Measurements from ENCODE around the gene ELOVL1. TPM values are rescaled to one million over a fixed set of nuclear protein-coding genes. Genes with fewer than 3 reads are reported as not detected.
"Not testable (repeated sequence)": the region's sequence is repeated elsewhere in the genome, so short reads cannot be mapped to it uniquely, and the experiment has no call there.

ELOVL1 gene
- polyA plus RNA-seq, 4 donors = 74.6 to 83.9 (median 79.9) TPM

- no peak for DNase-seq (ENCODE audit: low read depth in 4 of 4, low spot score in 2 of 4)
These were observed 14.4 kb upstream of the ELOVL1 start for GRCh38 chr1:43382027-43382779.

GRCh38 chr1:43381612-43382011 lies 13.8 kb upstream of the ELOVL1 start:
- DNase-seq (ENCODE audit: low read depth in 4 of 4, low spot score in 2 of 4) = no peak

- no peak for DNase-seq (ENCODE audit: low read depth in 4 of 4, low spot score in 2 of 4)
These were observed 11.7 kb upstream of the ELOVL1 start for GRCh38 chr1:43379476-43379875.

- DNase-seq (ENCODE audit: low read depth in 4 of 4, low spot score in 2 of 4) = no peak
These were observed 10.0 kb upstream of the ELOVL1 start for GRCh38 chr1:43377831-43378230.

- no peak for DNase-seq (ENCODE audit: low read depth in 4 of 4, low spot score in 2 of 4)
These were observed 9.0 kb upstream of the ELOVL1 start for GRCh38 chr1:43376723-43377235.

- no peak for DNase-seq (ENCODE audit: low read depth in 4 of 4, low spot score in 2 of 4)
These were observed 5.5 kb upstream of the ELOVL1 start for GRCh38 chr1:43373066-43373940.

- no peak for DNase-seq (ENCODE audit: low read depth in 4 of 4, low spot score in 2 of 4)
These were observed 4.4 kb upstream of the ELOVL1 start for GRCh38 chr1:43372172-43372571.

GRCh38 chr1:43370564-43370963 lies 2.8 kb upstream of the ELOVL1 start:
- DNase-seq (ENCODE audit: low read depth in 4 of 4, low spot score in 2 of 4) = no peak

- not testable (repeated sequence) for DNase-seq (ENCODE audit: low read depth in 4 of 4, low spot score in 2 of 4)
These were observed 2.0 kb upstream of the ELOVL1 start for GRCh38 chr1:43369779-43370178.

- DNase-seq (ENCODE audit: low read depth in 4 of 4, low spot score in 2 of 4) = no peak
These were observed 822 bp upstream of the ELOVL1 start for GRCh38 chr1:43368646-43369020.

- DNase-seq (ENCODE audit: low read depth in 4 of 4, low spot score in 2 of 4) = no peak
These were observed 546 bp downstream of the ELOVL1 start for GRCh38 chr1:43367026-43367903.

- no peak for DNase-seq (ENCODE audit: low read depth in 4 of 4, low spot score in 2 of 4)
These were observed 1.2 kb downstream of the ELOVL1 start for GRCh38 chr1:43366601-43367025.

GRCh38 chr1:43366179-43366578 lies 1.6 kb downstream of the ELOVL1 start:
- no peak for DNase-seq (ENCODE audit: low read depth in 4 of 4, low spot score in 2 of 4)

- DNase-seq (ENCODE audit: low read depth in 4 of 4, low spot score in 2 of 4) = no peak
These were observed 2.1 kb downstream of the ELOVL1 start for GRCh38 chr1:43365678-43366077.

GRCh38 chr1:43363935-43364525 lies 3.8 kb downstream of the ELOVL1 start:
- no peak for DNase-seq (ENCODE audit: low read depth in 4 of 4, low spot score in 2 of 4)

GRCh38 chr1:43363283-43363934 lies 4.4 kb downstream of the ELOVL1 start:
- no peak for DNase-seq (ENCODE audit: low read depth in 4 of 4, low spot score in 2 of 4)

- no peak for DNase-seq (ENCODE audit: low read depth in 4 of 4, low spot score in 2 of 4)
These were observed 7.2 kb downstream of the ELOVL1 start for GRCh38 chr1:43360616-43361015.

GRCh38 chr1:43359696-43360095 lies 8.1 kb downstream of the ELOVL1 start:
- DNase-seq (ENCODE audit: low read depth in 4 of 4, low spot score in 2 of 4) = no peak

Measured in left renal cortex interstitium (tissue), 4 donors.